ENCODE measurements around the gene BPIFA1.

DNA sequence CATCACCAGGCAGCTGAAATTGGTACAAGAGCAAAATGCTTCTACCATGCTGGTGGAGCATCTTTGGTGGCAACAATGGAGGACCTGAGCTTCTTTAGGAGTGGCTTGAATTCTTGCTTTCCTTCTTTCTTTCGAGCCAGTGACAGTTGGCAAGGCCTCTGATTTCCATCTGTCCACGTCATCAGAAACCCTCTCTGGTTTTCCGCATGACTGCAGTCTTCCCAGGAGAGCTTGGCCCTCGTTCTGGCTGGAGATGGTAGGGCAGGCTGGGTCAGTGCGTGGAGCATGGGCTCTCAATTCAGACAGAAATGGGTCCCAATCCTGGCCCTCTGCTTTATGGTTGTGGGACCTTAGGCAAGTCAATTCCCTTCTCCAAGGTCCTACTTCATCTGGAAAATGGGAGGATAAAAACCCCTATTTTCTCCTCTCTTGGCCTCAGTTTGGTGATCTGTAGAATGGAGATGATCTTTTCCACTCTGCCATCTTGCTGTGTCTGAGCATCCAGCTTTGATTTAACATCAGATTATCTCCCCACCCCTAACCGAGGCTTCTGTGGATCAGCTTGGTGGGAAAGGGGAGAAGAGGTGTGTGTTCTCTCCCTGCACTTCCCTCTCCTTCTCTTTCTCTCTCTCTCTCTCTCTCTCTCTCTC lies 43.6 kb downstream of the BPIFA1 start:
- TF ChIP-seq CTCF (IDR thresholded peaks at IDR 0.05) (no peak), POLR2A (IDR thresholded peaks at IDR 0.05) (no peak)
